H9 (cell line): ENCODE data around the gene PPP1R1B. TPM values are rescaled to one million over a fixed set of nuclear protein-coding genes. Genes with fewer than 3 reads are reported as not detected.
A peak's percentile ranks its signal among the peaks of the same experiment; 100 is the strongest.

Source experiments
- DNase-seq: peaks from one replicate; pipeline ENCODE4 v3.0.0-alpha.2; 2017
- H2AFZ ChIP-seq: one replicate; pipeline ENCODE4 v1.6.1; 2013; ENCODE audit warnings: mild to moderate bottlenecking, low read length, control low read depth, moderate library complexity
- H2AK5ac ChIP-seq: 2 replicates; pipeline ENCODE4 v1.6.1; 2013; ENCODE audit warnings: low read length, control low read depth, mixed read lengths; ENCODE audit not compliant: insufficient read length
- H2BK120ac ChIP-seq: one replicate; pipeline ENCODE4 v1.6.1; 2013; ENCODE audit warnings: low read depth, mild to moderate bottlenecking, low read length, control low read depth, inconsistent platforms; ENCODE audit not compliant: poor library complexity, severe bottlenecking
- H2BK12ac ChIP-seq: 2 replicates; pipeline ENCODE4 v1.6.1; 2013; ENCODE audit warnings: low read length, control low read depth, mixed read lengths, low read depth; ENCODE audit not compliant: insufficient read length
- H2BK15ac ChIP-seq: 2 replicates; pipeline ENCODE4 v1.6.1; 2013; ENCODE audit warnings: low read depth, low read length, control low read depth
- H2BK20ac ChIP-seq: one replicate; pipeline ENCODE4 v1.6.1; 2013; ENCODE audit warnings: low read depth, mild to moderate bottlenecking, low read length, control low read depth, inconsistent platforms; ENCODE audit not compliant: poor library complexity, severe bottlenecking
- H2BK5ac ChIP-seq: 2 replicates; pipeline ENCODE4 v1.6.1; 2013; ENCODE audit warnings: low read length, control low read depth, mixed read lengths; ENCODE audit not compliant: insufficient read length
- H3K14ac ChIP-seq: 2 replicates; pipeline ENCODE4 v1.6.1; 2013; ENCODE audit warnings: low read length, control low read depth; ENCODE audit not compliant: insufficient read depth
- H3K18ac ChIP-seq: 2 replicates; pipeline ENCODE4 v1.6.1; 2013; ENCODE audit warnings: low read depth, mild to moderate bottlenecking, mixed read lengths, low read length, control low read depth; ENCODE audit not compliant: insufficient read length
- H3K23ac ChIP-seq: 2 replicates; pipeline ENCODE4 v1.6.1; 2013; ENCODE audit warnings: low read length, control low read depth, mixed read lengths, low read depth; ENCODE audit not compliant: insufficient read length
- H3K23me2 ChIP-seq: 2 replicates; pipeline ENCODE4 v1.6.1; 2013; ENCODE audit warnings: low read depth, mild to moderate bottlenecking, mixed read lengths, low read length, control low read depth; ENCODE audit not compliant: insufficient read length, poor library complexity, severe bottlenecking
- H3K27ac ChIP-seq: 2 replicates; pipeline ENCODE4 v1.5.1; 2013; ENCODE audit warnings: low read length, control low read depth, mixed read lengths, low read depth; ENCODE audit not compliant: insufficient read length
- H3K27me3 ChIP-seq: 2 replicates; pipeline ENCODE4 v1.6.1; 2013; ENCODE audit warnings: low read length, control low read depth, inconsistent platforms; ENCODE audit not compliant: insufficient read depth
- H3K4ac ChIP-seq: 2 replicates; pipeline ENCODE4 v1.6.1; 2013; ENCODE audit warnings: low read depth, mild to moderate bottlenecking, control low read depth, inconsistent platforms, low read length, moderate library complexity
- H3K4me1 ChIP-seq: 2 replicates; pipeline ENCODE4 v1.6.1; 2013; ENCODE audit warnings: low read length, control low read depth, inconsistent platforms; ENCODE audit not compliant: insufficient read depth
- H3K4me2 ChIP-seq: 2 replicates; pipeline ENCODE4 v1.6.1; 2013; ENCODE audit warnings: low read length, control low read depth, mixed read lengths; ENCODE audit not compliant: insufficient read length, insufficient read depth
- H3K56ac ChIP-seq: 2 replicates; pipeline ENCODE4 v1.6.1; 2013; ENCODE audit warnings: low read depth, mild to moderate bottlenecking, mixed read lengths, low read length, control low read depth; ENCODE audit not compliant: insufficient read length
- H3K79me1 ChIP-seq: 2 replicates; pipeline ENCODE4 v1.6.1; 2013; ENCODE audit warnings: low read depth, mild to moderate bottlenecking, moderate library complexity, low read length, control low read depth, inconsistent platforms; ENCODE audit not compliant: insufficient read depth, poor library complexity, severe bottlenecking
- H3K79me2 ChIP-seq: 2 replicates; pipeline ENCODE4 v1.6.1; 2013; ENCODE audit warnings: low read length, control low read depth, inconsistent platforms; ENCODE audit not compliant: insufficient read depth
- H3K9ac ChIP-seq: 2 replicates; pipeline ENCODE4 v1.6.1; 2013; ENCODE audit warnings: low read length, control low read depth, mixed read lengths; ENCODE audit not compliant: insufficient read length; ENCODE audit errors: extremely low read depth
- H3K9me3 ChIP-seq: one replicate; pipeline ENCODE4 v1.6.1; 2013; ENCODE audit warnings: low read depth, low read length, inconsistent platforms; ENCODE audit not compliant: control insufficient read depth
- H3T11ph ChIP-seq: one replicate; pipeline ENCODE4 v1.6.1; 2013; ENCODE audit warnings: mild to moderate bottlenecking, low read length, control low read depth, inconsistent platforms
- H4K20me1 ChIP-seq: one replicate; pipeline ENCODE4 v1.6.1; 2013; ENCODE audit not compliant: control insufficient read depth, insufficient read length, insufficient read depth
- H4K5ac ChIP-seq: 2 replicates; pipeline ENCODE4 v1.6.1; 2013; ENCODE audit warnings: low read depth, mild to moderate bottlenecking, mixed read lengths, low read length, control low read depth; ENCODE audit not compliant: insufficient read length
- H4K8ac ChIP-seq: replicated peaks from 2 replicates; pipeline ENCODE4 v1.6.1; 2013; ENCODE audit warnings: low read length, control low read depth, mixed read lengths, low read depth; ENCODE audit not compliant: insufficient read length
- H4K91ac ChIP-seq: 2 replicates; pipeline ENCODE4 v1.6.1; 2013; ENCODE audit warnings: low read depth, mild to moderate bottlenecking, moderate library complexity, mixed read lengths, low read length, control low read depth; ENCODE audit not compliant: insufficient read length
- H3K27ac Mint-ChIP-seq, 3 experiments: 2 replicates in 2 of 3; 3 replicates in 1 of 3; pipeline ENCODE4 v1.8.0; 2020 to 2021; ENCODE audit warnings: mixed read lengths in 3 of 3, mild to moderate bottlenecking in 1 of 3, moderate library complexity in 1 of 3
- H3K27me3 Mint-ChIP-seq: 2 replicates; pipeline ENCODE4 v1.8.0; 2021; ENCODE audit warnings: low read depth, mild to moderate bottlenecking, moderate library complexity, mixed read lengths
- H3K36me3 Mint-ChIP-seq, 3 experiments: 2 replicates in 2 of 3; 3 replicates in 1 of 3; pipeline ENCODE4 v1.8.0; 2020 to 2021; ENCODE audit warnings: low read depth in 3 of 3, mixed read lengths in 3 of 3; ENCODE audit not compliant: insufficient read depth in 1 of 3
- H3K4me1 Mint-ChIP-seq, 2 experiments: 2 replicates each; pipeline ENCODE4 v1.8.0; 2020; ENCODE audit warnings: mixed read lengths in 2 of 2
- H3K4me3 Mint-ChIP-seq, 2 experiments: 2 replicates in 1 of 2; 3 replicates in 1 of 2; pipeline ENCODE4 v1.8.0; 2020 to 2021; ENCODE audit warnings: mild to moderate bottlenecking in 2 of 2, mixed read lengths in 2 of 2, moderate library complexity in 1 of 2
- H3K9me3 Mint-ChIP-seq, 2 experiments: 2 replicates in 1 of 2; 3 replicates in 1 of 2; pipeline ENCODE4 v1.8.0; 2020; ENCODE audit warnings: mild to moderate bottlenecking in 2 of 2, mixed read lengths in 2 of 2, moderate library complexity in 1 of 2
- WGBS: extraction: QIAGEN DNeasy Blood & Tissue Kit; methylation state at CpG from one replicate; pipeline ENCODE4 v1.1.7; 2013; ENCODE audit warnings: missing lambda C conversion rate, low lambda C conversion rate, mixed read lengths; ENCODE audit not compliant: insufficient read length; ENCODE audit errors: extremely low coverage; 5-methylcytosine and 5-hydroxymethylcytosine counted together
- total RNA-seq: library from RNA; stranded (reverse); gene quantifications from 2 replicates; pipeline ENCODE4 v1.2.1, GENCODE V29; 2021
- TF ChIP-seq, protein P1 (sequence below): fragments of 200-600 bp; sonication (generic); conservative IDR thresholded peaks from 3 replicates; pipeline ENCODE4 v1.8.0; 2021; ENCODE audit warnings: antibody characterized with exemption, mild to moderate bottlenecking

Gene PPP1R1B
- total RNA-seq, 1 experiment from 2014 or later: 15.5 TPM

DNA sequence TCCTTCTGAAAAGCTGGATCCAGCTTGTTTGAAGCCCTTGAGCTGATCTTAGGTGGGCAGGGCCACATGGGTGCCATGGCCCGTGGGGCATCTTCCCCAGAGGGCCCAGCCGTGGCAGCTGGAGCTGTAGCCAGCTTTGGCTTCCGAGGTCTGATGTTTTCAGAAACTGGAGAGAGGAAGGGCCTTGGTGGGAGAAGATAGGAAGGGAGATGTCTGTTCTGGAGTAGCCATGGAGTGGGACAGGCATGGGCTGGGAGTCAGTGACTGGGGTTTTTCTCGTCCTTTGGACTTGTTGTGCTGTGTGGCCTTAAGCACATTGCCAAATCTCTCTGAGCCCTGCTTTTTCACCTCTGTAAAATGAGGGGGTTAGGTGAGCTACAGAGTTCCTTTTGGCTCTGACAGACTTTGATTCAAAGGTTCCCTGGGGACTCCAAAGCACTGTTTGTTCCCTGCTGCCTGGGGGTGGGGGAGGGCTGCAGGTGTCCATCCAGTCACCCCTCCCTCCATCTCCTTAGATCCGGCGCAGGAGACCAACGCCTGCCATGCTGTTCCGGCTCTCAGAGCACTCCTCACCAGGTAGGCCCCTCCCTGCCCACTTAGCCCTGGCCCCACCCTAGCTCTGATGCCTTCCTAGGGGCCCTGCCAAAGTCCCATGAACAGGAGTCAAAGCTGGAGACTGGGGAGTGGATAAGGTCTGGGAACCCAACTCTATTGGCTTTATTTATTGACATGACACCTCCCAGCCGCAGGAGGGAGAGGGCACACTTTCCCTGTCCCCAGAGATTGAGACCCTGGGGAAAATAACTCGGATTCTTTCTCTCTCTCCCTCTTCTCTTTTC, 2.1 kb downstream of the PPP1R1B start:
- no CpG with 5 or more reads among the region's 10 CpGs for WGBS

More for the DNA sequence above, 2.1 kb downstream of the PPP1R1B start:
- Histone ChIP-seq H2BK20ac (no peak overlapping the region), H2AFZ (no peak overlapping the region), H4K91ac (no peak overlapping the region), H4K8ac (no peak overlapping the region), H3T11ph (no peak overlapping the region), H3K14ac (no peak overlapping the region), H3K18ac (no peak overlapping the region), H4K20me1 (no peaks in the 10 kb centered on the region), H2BK15ac (no peak overlapping the region), H3K23me2 (peaks cover 13% of the 10 kb centered on the region), H3K4me2 (no peak overlapping the region), H3K27ac (no peak overlapping the region), H2BK120ac (no peak overlapping the region), H3K79me1 (no peaks in the 10 kb centered on the region), H3K4me1 (peaks cover 21% of the 10 kb centered on the region; the same call in 1 of the 2 replicates), H2BK5ac (no peak overlapping the region), H3K9ac (no peak overlapping the region), H3K27me3 (peaks cover 13% of the 10 kb centered on the region; the same call in 1 of the 2 replicates), H3K56ac (no peak overlapping the region), H3K9me3 (no peaks in the 10 kb centered on the region), H4K5ac (no peak overlapping the region), H3K4ac (no peak overlapping the region), H2BK12ac (no peak overlapping the region), H2AK5ac (no peak overlapping the region), H3K23ac (no peak overlapping the region), H3K79me2 (no peaks in the 10 kb centered on the region)
- Mint-ChIP-seq H3K4me1 (peaks cover 64 to 81% of the 10 kb centered on the region in 2 experiments), H3K27me3 (peaks cover 44% of the 10 kb centered on the region), H3K27ac (no peak overlapping the region), H3K36me3 (no peaks in the 10 kb centered on the region; a peak in 1 of 7 replicates), H3K9me3 (no peaks in the 10 kb centered on the region; a peak in 1 of 5 replicates), H3K4me3 (peak overlapping the region; percentile 1 to 96)
- no peak for DNase-seq
- TF ChIP-seq, protein P1, sequence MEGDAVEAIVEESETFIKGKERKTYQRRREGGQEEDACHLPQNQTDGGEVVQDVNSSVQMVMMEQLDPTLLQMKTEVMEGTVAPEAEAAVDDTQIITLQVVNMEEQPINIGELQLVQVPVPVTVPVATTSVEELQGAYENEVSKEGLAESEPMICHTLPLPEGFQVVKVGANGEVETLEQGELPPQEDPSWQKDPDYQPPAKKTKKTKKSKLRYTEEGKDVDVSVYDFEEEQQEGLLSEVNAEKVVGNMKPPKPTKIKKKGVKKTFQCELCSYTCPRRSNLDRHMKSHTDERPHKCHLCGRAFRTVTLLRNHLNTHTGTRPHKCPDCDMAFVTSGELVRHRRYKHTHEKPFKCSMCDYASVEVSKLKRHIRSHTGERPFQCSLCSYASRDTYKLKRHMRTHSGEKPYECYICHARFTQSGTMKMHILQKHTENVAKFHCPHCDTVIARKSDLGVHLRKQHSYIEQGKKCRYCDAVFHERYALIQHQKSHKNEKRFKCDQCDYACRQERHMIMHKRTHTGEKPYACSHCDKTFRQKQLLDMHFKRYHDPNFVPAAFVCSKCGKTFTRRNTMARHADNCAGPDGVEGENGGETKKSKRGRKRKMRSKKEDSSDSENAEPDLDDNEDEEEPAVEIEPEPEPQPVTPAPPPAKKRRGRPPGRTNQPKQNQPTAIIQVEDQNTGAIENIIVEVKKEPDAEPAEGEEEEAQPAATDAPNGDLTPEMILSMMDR: no peak
